ENCODE data around the gene MALRD1.
"Not testable (repeated sequence)": the region's sequence is repeated elsewhere in the genome, so short reads cannot be mapped to it uniquely, and the experiment has no call there.

Gene MALRD1

GRCh38 chr10:19762026-19762425, 713.4 kb downstream of the MALRD1 start:
- DNase-seq (ENCODE audit: low spot score): no peak
- TF ChIP-seq, protein P1, sequence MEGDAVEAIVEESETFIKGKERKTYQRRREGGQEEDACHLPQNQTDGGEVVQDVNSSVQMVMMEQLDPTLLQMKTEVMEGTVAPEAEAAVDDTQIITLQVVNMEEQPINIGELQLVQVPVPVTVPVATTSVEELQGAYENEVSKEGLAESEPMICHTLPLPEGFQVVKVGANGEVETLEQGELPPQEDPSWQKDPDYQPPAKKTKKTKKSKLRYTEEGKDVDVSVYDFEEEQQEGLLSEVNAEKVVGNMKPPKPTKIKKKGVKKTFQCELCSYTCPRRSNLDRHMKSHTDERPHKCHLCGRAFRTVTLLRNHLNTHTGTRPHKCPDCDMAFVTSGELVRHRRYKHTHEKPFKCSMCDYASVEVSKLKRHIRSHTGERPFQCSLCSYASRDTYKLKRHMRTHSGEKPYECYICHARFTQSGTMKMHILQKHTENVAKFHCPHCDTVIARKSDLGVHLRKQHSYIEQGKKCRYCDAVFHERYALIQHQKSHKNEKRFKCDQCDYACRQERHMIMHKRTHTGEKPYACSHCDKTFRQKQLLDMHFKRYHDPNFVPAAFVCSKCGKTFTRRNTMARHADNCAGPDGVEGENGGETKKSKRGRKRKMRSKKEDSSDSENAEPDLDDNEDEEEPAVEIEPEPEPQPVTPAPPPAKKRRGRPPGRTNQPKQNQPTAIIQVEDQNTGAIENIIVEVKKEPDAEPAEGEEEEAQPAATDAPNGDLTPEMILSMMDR (IDR thresholded peaks at IDR 0.05; ENCODE audit: extremely low read depth, missing control alignments): no peak

DNA sequence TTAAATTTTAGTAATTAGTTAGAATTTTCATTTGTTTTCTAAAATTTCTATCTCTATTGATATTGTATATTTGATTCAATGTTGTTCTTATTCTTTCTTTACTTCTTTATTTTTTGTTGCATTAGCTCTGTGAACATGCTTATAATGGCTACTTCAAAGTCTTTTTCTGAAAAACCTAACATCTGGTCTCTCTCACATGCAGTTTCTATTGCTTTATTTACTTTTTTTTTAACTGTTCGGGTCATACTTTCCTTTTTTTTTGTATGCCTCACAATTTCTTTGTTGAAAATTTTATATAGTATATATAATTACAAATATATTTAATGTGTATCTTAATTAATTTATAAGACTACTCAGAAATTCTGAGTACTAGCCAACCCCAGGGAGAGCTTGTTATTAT, 715.5 kb downstream of the MALRD1 start:
- no peak for DNase-seq (ENCODE audit: low spot score)
- TF ChIP-seq, protein P1 (IDR thresholded peaks at IDR 0.05; ENCODE audit: extremely low read depth, missing control alignments): no peak

DNA sequence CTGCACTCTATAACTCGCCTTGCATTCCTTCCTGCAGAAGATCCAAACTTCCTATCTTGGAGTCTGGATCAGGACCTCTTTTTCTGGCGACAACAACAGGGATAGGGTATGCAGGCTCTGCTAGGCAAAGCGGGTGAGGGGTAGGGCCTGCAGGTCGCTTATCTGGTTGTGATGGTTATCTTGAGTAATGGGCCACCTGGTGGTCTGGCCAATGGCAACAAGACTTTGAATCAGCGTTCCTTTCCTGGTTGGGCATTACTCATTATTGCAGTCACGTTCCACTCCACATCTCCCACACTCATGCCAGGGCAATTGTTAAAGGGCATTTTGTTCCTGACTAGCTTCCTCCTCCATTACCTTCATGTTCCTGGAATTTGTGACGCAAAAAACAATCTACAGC, 719.3 kb downstream of the MALRD1 start:
- DNase-seq (ENCODE audit: low spot score): no peak
- TF ChIP-seq, protein P1 (IDR thresholded peaks at IDR 0.05; ENCODE audit: extremely low read depth, missing control alignments): no peak

DNA sequence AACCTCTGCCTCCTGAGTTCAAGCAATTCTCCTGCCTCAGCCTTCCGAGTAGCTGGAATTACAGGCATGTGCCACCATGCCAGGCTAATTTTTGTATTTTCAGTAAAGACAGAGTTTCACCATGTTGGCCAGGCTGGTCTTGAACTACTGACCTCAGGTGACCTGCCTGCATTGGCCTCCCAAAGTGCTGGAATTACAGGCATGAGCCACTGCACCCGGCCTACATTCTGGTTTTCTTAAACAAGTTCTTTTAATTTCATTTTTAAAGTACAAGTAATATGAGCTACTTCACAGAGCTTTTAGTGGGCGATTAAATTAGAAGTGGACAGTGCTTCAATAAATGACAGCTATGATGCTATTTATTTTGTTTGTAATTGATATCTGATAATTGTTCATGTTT, 721.2 kb downstream of the MALRD1 start:
- DNase-seq (ENCODE audit: low spot score): not testable (repeated sequence)

- TF ChIP-seq, protein P1 (IDR thresholded peaks at IDR 0.05; ENCODE audit: extremely low read depth, missing control alignments): no peak
- DNase-seq (ENCODE audit: low spot score): no peak
Measured at GRCh38 chr10:19772972-19773371, 724.4 kb downstream of the MALRD1 start.

- DNase-seq (ENCODE audit: low spot score): no peak
- TF ChIP-seq, protein P1 (IDR thresholded peaks at IDR 0.05; ENCODE audit: extremely low read depth, missing control alignments): no peak
Measured at GRCh38 chr10:19775296-19775695, 726.7 kb downstream of the MALRD1 start.

- DNase-seq (ENCODE audit: low spot score): no peak
- TF ChIP-seq, protein P1 (IDR thresholded peaks at IDR 0.05; ENCODE audit: extremely low read depth, missing control alignments): no peak
Measured at GRCh38 chr10:19777806-19778205, 729.2 kb downstream of the MALRD1 start.

- TF ChIP-seq, protein P1 (IDR thresholded peaks at IDR 0.05; ENCODE audit: extremely low read depth, missing control alignments): no peak
- no peak for DNase-seq (ENCODE audit: low spot score)
Measured at GRCh38 chr10:19778996-19779395, 730.4 kb downstream of the MALRD1 start.
